ENCODE measurements around the gene PTTG1. TPM values are rescaled to one million over a fixed set of nuclear protein-coding genes. Genes with fewer than 3 reads are reported as not detected.

The PTTG1 gene
- total and polyA plus RNA-seq, 7 donors: 1.8 to 93.8 (median 11.9) TPM

DNA sequence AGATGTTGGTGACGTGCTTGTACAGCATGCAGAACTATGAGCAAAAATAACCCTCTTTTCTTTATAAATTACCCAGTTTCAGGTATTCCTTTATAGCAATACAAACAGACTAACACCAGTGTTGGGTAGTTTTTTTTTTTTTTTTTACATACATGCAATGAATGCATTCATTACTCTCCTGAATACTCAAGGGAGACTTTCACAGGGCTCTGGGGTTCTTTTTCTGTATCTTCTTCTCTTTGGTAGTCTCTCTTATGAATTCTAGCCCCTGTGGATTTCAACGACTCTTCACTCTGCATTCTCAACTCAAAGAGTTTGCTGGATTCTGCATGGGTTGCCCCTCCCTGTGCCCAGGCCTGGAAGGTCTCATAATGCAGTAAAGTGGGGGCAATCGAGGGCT lies 27.8 kb downstream of the PTTG1 start:
- WGBS, 2 donors: 89 to 92% methylated on average over 3 of the region's 3 CpGs

DNA sequence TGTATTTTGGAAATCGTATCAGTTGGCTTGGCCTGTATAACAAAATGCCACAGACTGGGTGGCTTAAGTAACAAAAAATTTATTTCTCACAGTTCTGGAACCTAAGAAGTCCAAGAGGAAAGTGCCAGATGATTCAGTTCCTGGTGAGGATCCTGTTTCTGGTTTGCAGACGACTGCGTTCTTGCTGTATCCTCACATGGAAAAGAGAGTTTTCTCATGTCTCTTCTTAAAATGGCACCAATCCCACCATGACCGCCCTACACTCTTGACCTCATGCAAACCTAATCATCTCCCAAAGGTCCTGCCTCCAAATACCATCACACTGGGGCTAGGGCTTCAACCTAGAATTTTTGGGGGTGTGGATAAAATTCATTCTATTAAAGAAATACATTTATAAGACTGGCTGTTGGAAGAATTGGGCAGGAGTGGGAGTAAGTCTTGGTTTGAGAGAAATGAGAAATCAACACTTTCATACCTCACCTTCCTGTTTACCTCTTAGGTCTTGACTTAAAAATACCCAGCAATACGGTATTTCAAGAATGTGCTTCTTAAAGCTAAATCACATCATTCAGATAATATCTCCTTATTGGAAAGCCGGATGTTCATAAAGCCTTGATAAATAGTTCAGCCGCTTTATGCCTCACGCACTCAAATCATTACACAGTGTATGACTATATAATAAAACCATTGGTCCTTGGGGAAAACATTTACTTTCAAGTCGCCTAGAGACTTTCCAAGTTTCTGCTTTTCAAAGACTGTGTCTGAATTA lies 28.7 kb downstream of the PTTG1 start:
- WGBS, 2 donors: 82 to 96% methylated on average over 9 of the region's 9 CpGs

More for the DNA sequence above, 27.8 kb downstream of the PTTG1 start:
- no peak overlapping the region for H3K4me3 ChIP-seq
- DNase-seq: no peak
- no peaks in the 10 kb centered on the region for H3K36me3 ChIP-seq
- no peaks in the 10 kb centered on the region for H3K27me3 ChIP-seq
- H3K9me3 ChIP-seq: no peaks in the 10 kb centered on the region
- TF ChIP-seq EP300 (IDR thresholded peaks at IDR 0.05) (no peak), POLR2AphosphoS5 (IDR thresholded peaks at IDR 0.05) (no peak), POLR2A (IDR thresholded peaks at IDR 0.05) (no peak)
- TF ChIP-seq, protein P1, sequence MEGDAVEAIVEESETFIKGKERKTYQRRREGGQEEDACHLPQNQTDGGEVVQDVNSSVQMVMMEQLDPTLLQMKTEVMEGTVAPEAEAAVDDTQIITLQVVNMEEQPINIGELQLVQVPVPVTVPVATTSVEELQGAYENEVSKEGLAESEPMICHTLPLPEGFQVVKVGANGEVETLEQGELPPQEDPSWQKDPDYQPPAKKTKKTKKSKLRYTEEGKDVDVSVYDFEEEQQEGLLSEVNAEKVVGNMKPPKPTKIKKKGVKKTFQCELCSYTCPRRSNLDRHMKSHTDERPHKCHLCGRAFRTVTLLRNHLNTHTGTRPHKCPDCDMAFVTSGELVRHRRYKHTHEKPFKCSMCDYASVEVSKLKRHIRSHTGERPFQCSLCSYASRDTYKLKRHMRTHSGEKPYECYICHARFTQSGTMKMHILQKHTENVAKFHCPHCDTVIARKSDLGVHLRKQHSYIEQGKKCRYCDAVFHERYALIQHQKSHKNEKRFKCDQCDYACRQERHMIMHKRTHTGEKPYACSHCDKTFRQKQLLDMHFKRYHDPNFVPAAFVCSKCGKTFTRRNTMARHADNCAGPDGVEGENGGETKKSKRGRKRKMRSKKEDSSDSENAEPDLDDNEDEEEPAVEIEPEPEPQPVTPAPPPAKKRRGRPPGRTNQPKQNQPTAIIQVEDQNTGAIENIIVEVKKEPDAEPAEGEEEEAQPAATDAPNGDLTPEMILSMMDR (IDR thresholded peaks at IDR 0.05): no peak
- no peaks in the 10 kb centered on the region for H3K4me1 ChIP-seq
- intact Hi-C loops (cut with DNase I): no loop called here
- no peak overlapping the region for H3K27ac ChIP-seq

DNA sequence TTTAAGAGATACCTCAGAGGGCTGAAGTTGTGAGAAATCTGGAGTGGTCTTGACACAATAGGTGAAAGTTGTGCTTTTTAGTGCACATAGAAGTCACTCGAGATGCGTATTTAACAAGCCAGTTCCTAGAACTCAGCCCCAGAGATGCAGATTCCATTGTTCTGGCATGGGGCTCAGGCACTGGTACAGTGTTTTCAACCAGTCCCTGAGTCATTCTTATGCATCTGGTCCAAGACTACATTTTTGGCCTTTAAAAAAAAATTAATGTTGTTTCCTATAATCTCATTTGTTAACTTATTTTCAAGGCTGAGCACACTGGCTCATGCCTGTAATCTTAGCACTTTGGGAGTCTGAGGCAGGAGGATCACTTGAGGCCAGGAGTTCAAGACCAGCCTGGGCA lies 29.6 kb downstream of the PTTG1 start:
- Histone ChIP-seq H3K9me3 (no peaks in the 10 kb centered on the region), H3K27ac (no peak overlapping the region)
- TF ChIP-seq, protein P1 (IDR thresholded peaks at IDR 0.05): no peak
- TF ChIP-seq EP300 (IDR thresholded peaks at IDR 0.05): no peak
- no peak for TF ChIP-seq POLR2A (IDR thresholded peaks at IDR 0.05)
- TF ChIP-seq POLR2AphosphoS5 (IDR thresholded peaks at IDR 0.05): no peak

More for the DNA sequence above, 28.7 kb downstream of the PTTG1 start:
- no peak overlapping the region for H3K4me3 ChIP-seq
- no peaks in the 10 kb centered on the region for H3K4me1 ChIP-seq
- no peak for DNase-seq
- no peaks in the 10 kb centered on the region for H3K36me3 ChIP-seq
- H3K27me3 ChIP-seq: no peaks in the 10 kb centered on the region
- no peak overlapping the region for H3K27ac ChIP-seq
- no peak for TF ChIP-seq EP300 (IDR thresholded peaks at IDR 0.05)
- TF ChIP-seq POLR2A (IDR thresholded peaks at IDR 0.05): no peak
- TF ChIP-seq, protein P1 (IDR thresholded peaks at IDR 0.05): no peak
- no peak for TF ChIP-seq POLR2AphosphoS5 (IDR thresholded peaks at IDR 0.05)
- no peaks in the 10 kb centered on the region for H3K9me3 ChIP-seq
- intact Hi-C loops (cut with DNase I): no loop called here

DNA sequence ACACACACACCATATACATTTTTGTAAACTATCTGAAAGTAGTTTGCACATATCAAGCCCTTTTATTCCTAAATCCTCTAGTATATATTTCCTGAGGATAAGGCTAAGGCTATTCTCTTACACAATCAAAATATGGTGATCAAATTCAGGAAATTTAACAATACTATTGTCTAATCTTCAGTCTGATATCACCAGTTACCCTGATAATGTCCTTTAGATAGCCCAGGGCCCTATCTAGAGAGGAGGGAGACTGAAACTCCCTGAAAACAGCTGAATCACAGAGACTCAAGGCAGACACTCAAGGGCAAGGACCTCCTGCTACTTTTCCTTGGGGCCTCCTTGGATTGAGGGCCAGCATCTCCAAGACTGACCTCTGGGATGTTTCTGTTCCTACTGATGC lies 30.4 kb downstream of the PTTG1 start:
- no peak for DNase-seq
- H3K36me3 ChIP-seq: no peaks in the 10 kb centered on the region
- H3K27me3 ChIP-seq: no peaks in the 10 kb centered on the region
- no peak overlapping the region for H3K27ac ChIP-seq
- intact Hi-C loops (cut with DNase I): no loop called here
- H3K9me3 ChIP-seq: no peaks in the 10 kb centered on the region
- no peak overlapping the region for H3K4me3 ChIP-seq
- TF ChIP-seq POLR2AphosphoS5 (IDR thresholded peaks at IDR 0.05): no peak
- no peak for TF ChIP-seq EP300 (IDR thresholded peaks at IDR 0.05)
- TF ChIP-seq POLR2A (IDR thresholded peaks at IDR 0.05): no peak
- no peaks in the 10 kb centered on the region for H3K4me1 ChIP-seq

More for the DNA sequence above, 29.6 kb downstream of the PTTG1 start:
- intact Hi-C loops (cut with DNase I): no loop called here
- Histone ChIP-seq H3K4me1 (no peaks in the 10 kb centered on the region), H3K36me3 (no peaks in the 10 kb centered on the region), H3K4me3 (no peak overlapping the region), H3K27me3 (no peaks in the 10 kb centered on the region)
- DNase-seq: no peak
- 95 to 96% methylated on average over 2 of the region's 2 CpGs for WGBS, 2 donors

DNA sequence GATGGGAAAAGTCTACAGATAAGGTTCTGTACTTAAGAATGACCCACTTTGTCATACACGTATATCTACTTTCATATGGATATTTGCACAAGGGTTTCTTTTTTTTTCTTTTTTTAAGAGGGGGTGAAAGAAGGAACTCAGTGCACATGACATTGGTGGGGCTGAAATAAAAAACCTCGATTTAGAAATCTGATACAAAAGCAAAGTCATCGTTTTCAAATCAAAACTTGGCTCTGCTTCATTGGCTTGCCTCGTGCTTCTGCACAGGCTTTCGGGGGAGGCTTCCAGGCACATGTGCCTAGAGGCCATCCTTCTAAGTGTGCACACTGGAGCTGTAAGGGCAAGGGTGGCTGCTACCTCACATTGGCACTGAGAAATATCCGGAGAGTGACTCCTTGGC lies 31.1 kb downstream of the PTTG1 start:
- intact Hi-C loops (cut with DNase I): no loop called here
- 70 to 80% methylated on average over 6 of the region's 6 CpGs for WGBS, 2 donors
- H3K9me3 ChIP-seq: no peaks in the 10 kb centered on the region

More for the DNA sequence above, 31.1 kb downstream of the PTTG1 start:
- DNase-seq: no peak
- H3K4me1 ChIP-seq: no peaks in the 10 kb centered on the region
- H3K4me3 ChIP-seq: no peak overlapping the region
- TF ChIP-seq POLR2A (IDR thresholded peaks at IDR 0.05): no peak
- H3K27ac ChIP-seq: no peak overlapping the region
- no peaks in the 10 kb centered on the region for H3K36me3 ChIP-seq
- H3K27me3 ChIP-seq: no peaks in the 10 kb centered on the region
